SIG-M5 (cell line): ENCODE measurements around the gene PACSIN2.
"Not testable (repeated sequence)": the region's sequence is repeated elsewhere in the genome, so short reads cannot be mapped to it uniquely, and the experiment has no call there.

Experiments
- DNase-seq: peaks from one replicate; lab custom pipeline; 2025; lab: John Stamatoyannopoulos, UW

The PACSIN2 gene

GRCh38 chr22:42925598-42925997 is 89.4 kb downstream of the PACSIN2 start:
- DNase-seq = no peak

- DNase-seq = not testable (repeated sequence)
Measured at GRCh38 chr22:42925031-42925430, 89.9 kb downstream of the PACSIN2 start.

GRCh38 chr22:42924436-42924835 is 90.5 kb downstream of the PACSIN2 start:
- no peak for DNase-seq

- no peak for DNase-seq
Measured at GRCh38 chr22:42922374-42923191, 92.4 kb downstream of the PACSIN2 start.

- DNase-seq = no peak
Measured at GRCh38 chr22:42920101-42920820, 94.7 kb downstream of the PACSIN2 start.

GRCh38 chr22:42919199-42919598 is 95.8 kb downstream of the PACSIN2 start:
- DNase-seq = no peak

- DNase-seq = no peak
Measured at GRCh38 chr22:42918500-42918899, 96.4 kb downstream of the PACSIN2 start.

GRCh38 chr22:42917358-42917757 is 97.6 kb downstream of the PACSIN2 start:
- not testable (repeated sequence) for DNase-seq

- DNase-seq = no peak
Measured at GRCh38 chr22:42915980-42916765, 98.8 kb downstream of the PACSIN2 start.

GRCh38 chr22:42914511-42915076 is 100.4 kb downstream of the PACSIN2 start:
- no peak for DNase-seq

- no peak for DNase-seq
Measured at GRCh38 chr22:42913874-42914510, 101.0 kb downstream of the PACSIN2 start.

- no peak for DNase-seq
Measured at GRCh38 chr22:42912059-42912458, 102.9 kb downstream of the PACSIN2 start.

- no peak for DNase-seq
Measured at GRCh38 chr22:42910221-42910942, 104.6 kb downstream of the PACSIN2 start.

- DNase-seq = no peak
Measured at GRCh38 chr22:42909363-42910058, 105.4 kb downstream of the PACSIN2 start.

GRCh38 chr22:42908374-42908746 is 106.6 kb downstream of the PACSIN2 start:
- no peak for DNase-seq

- no peak for DNase-seq
Measured at GRCh38 chr22:42907404-42908373, 107.3 kb downstream of the PACSIN2 start.

GRCh38 chr22:42906605-42907348 is 108.2 kb downstream of the PACSIN2 start:
- DNase-seq = no peak

GRCh38 chr22:42905702-42906183 is 109.2 kb downstream of the PACSIN2 start:
- DNase-seq = no peak
